Stimulated activated CD8-positive, alpha-beta memory T cell treated with anti-CD3 and anti-CD28 coated beads, Interleukin-7, amount 100 ng/mL, for 4 hours (primary cell): ENCODE measurements around the gene ABCC6.
"Not testable (repeated sequence)": the region's sequence is repeated elsewhere in the genome, so short reads cannot be mapped to it uniquely, and the experiment has no call there.

Source experiments
- DNase-seq, 2 donors: peaks; one replicate each; pipeline ENCODE4 v3.0.0-alpha.2; 2020; ENCODE audit warnings: low read depth in 2 of 2

ABCC6 gene

DNA sequence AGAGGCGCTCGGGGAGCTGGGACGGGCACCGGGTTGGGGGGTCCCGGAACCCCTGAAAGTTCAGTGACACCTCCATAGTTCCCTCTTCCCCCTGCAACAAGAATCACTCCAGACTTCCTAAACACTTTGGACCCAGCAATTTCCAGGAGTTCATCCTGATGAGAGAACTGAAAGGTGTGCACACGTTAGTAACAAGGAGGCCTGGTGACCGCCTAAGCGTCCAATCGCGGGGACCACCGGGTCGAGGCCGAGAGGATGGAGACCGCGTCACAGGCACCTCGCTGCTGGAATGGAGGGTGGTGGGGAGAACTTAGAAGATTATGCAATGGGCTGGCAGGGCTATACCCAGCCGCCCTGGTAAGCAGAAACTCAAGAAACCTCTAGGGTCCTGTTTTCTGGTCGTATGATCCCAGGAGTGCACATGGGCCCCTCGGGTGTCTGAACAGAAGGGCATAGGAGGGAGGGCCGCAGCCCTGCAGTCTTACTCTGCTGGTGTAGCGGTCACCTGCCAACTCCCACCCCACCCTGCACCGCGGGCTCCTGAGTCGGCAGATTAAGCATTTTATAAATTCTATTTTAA is 458 bp upstream of the ABCC6 start:
- DNase-seq = not testable (repeated sequence)

DNA sequence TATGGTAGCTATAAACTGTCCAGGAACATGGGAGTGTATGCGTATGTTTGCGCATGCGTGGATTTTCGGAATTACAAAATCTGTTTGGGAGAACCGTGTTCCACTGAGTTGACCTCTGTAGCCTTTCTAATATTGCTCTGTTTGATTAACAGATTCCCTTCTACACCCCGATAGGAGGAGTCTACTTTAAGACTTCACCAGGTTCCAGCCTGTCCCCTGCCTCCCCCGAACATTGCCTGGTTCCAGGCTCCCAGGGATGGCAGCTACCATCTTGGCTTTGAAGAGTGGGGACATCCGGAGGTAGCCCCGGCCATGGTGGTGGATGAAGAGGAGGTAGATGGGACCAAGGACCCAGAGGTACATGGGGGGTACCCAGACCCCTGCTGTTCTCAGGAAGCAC is 1.9 kb downstream of the ABCC6 start:
- not testable (repeated sequence) for DNase-seq

DNA sequence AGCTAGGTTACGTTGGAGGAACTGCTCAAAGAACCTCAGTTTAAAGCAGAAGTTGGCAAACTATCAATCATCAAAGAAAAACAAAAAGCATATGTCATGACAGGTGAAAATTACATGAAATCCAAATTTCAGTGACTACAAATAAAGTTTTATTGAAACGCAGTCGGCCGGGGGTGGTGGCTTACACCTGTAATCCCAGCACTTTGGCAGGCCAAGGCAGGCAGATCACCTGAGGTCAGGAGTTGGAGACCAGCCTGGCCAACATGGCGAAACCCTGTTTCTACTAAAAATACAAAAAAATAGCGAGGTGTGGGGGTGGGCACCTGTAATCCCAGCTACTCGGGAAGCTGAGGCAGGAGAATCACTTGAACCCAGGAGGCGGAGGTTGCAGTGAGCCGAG is 2.8 kb downstream of the ABCC6 start:
- not testable (repeated sequence) for DNase-seq

DNA sequence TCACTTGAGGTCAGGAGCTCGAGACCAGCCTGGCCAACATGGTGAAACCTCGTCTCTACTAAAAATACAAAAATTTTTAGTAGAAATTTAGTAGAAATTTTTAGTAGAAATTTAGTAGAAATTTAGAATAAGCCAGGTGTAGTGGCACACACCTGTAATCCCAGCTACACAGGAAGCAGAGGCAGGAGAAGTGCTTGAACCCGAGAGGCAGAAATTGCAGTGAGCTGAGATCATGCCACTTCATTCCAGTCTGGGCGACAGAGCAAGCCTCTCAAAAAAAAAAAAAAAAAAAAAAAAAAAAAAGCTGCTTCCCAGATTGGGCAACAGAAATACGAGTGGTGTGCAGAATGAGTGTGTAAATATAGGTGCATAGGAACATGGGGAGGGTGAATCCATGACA is 4.5 kb downstream of the ABCC6 start:
- DNase-seq = not testable (repeated sequence)

DNA sequence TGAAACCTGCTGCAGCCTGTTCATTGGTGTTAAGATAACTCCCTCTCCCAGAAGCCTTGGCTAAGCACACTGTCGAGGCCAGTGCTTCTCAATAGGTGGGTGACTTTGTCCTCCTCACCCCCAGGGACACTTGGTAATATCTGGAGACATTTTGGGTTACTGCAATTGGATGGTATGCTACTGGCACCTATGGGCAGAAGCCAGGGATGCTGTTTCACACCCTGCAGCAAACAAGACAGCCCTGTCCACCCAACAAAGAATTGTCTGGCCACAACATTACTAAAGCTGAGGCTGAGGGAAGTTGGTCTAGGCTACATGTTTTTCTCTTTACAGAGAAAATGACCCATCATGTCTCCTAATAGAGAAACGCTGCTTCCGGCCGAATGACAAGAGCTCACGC is 4.9 kb downstream of the ABCC6 start:
- not testable (repeated sequence) for DNase-seq

DNA sequence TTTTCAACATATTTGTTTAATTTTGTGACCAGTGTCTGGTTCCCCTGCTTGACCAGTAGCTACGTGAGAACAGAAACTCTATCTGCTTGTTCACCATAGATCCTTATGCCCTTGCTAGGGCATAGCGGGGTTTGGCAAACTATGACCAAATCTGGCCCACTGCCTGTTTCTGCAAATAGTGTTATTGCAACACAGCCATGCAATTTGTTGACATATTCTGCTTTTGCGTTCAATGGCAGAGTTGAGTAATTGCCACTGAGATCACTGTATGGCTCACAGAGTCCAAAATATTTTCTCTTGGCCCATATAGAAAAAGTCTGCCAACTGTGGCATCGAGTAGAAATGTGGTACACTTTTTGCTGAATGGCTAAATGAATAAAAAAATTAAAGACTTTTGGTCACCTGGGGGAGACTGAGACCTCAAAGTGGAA is 9.4 kb downstream of the ABCC6 start:
- DNase-seq = not testable (repeated sequence)

DNA sequence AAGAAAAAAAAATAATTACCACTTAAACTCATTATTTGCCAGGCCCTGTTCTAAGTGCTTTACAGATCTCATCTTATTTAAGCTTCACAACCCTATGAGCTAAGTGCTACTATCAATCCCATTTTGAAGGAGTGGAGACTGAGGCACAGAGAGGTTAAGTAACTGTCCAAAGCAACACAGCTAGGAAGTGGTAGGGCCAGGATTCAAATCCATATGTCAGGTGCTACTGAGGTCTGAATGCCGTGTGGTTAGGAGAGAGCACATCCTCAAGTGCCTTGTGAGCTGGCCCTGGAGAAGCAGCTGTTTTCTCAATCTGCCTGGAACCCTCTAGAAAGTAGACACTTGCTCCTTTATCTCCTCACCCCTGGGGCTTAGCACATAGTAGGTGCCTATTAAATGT is 11.9 kb downstream of the ABCC6 start:
- not testable (repeated sequence) for DNase-seq

DNA sequence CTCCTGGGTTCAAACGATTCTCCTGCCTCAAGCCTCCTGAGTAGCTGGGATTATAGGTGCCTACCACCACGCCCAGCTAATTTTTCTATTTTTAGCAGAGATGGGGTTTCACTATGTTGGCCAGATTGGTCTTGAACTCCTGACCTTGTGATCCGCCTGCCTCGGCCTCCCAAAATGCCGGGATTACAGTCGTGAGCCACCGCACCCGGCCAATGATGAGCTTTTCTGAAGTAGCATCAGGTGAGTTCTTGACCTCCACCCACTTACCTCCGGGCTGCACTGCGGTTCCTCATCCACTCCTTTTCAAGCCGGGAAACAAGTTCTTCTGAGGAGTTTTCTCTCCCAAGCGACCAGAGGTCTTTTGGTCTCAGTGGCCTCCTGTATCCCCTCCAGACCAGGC is 14.8 kb downstream of the ABCC6 start:
- not testable (repeated sequence) for DNase-seq

DNA sequence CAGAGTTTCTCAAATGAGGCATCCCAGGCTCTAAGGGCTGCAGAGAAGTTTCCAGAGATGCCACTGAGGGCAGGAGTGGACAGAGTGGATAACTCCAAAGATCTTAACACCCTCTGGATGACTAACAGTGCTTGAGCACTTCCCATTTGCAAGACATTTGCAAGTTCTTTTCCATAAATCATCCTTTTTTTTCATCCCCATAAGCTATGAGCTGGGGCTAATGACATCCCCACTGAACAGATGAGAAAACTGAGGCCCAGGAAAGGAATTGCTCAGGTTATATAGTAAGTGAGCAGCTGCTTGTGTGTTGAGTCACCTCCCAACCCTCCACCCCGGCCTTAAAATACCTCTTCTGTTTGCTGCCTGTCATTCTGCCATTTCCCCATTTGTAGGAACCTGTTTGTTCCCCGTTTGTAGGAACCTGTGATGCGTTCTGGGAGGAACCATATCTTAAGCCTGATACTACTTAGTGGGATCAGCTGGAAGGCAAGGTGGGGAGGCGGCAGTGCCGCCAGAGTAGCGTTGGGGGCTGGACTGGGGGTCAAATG is 15.4 kb downstream of the ABCC6 start:
- not testable (repeated sequence) for DNase-seq

DNA sequence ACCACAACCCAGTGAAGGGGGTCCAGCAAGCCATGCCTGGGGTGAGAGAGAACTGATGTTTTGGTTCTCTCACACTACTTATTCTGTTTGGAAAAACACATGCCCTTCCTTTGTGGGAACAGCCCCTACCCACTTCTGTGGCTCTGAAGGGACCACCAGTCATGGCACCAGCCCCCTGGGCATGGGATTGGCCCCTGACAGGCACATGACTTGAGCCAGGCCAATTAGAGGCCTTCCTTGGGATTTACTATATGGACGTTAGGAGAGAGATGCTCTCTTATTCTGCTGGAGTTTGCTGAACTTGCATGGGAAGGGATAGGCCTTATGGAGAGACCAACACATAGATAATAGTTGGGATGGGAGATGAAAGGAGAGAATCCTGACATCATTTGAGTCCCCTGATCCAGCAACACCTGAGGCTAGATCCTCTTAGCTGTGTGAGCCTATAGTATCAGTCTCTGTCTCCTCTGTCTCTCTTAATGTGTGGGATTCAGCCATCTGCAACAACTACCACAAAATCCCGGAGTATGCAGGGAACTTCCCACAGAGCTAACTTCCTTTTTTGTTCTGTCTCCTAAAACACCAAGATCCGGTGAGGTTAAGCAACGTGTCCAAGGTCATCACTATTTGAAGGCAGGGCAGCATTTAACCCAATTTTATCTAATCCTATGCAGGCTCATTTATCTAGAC is 16.1 kb downstream of the ABCC6 start:
- not testable (repeated sequence) for DNase-seq

DNA sequence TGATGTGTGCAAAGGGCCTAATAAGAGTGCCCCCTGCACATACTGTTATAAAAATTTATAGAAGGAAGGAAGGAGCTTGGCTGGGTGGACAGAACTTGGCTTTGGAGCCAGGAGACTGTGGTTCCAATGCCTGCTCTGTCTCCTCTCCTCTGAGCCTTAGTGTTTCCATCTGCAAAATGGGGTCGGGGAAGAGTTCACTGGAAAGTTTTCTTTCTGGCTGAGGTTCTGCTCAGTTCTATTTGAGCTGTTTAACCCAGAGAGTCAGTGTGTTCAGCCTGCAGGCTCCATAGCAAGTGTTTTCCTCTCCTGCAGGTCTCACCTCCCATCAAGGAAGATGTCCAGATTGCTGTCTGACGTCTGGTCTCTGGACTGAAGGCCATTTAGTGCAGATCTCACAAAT is 17.4 kb downstream of the ABCC6 start:
- DNase-seq = not testable (repeated sequence)

DNA sequence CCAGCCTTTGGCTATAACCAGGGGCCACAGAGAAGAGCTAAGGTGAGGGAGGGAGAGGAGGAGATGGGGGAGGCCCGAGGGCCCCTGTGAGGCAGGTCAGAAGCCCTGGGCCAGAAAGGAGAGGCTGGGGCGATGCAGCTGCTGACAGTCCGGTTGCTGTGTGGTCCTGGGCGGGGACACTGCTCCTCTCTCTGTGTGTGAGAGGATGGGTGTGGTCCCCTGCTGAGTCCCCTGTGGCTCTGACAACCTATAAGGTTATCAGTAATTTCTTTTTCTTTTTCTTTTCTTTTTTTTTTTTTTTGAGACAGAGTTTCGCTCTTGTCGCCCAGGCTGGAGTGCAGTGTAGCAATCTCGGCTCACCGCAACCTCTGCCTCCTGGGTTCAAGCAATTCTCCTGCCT is 18.7 kb downstream of the ABCC6 start:
- not testable (repeated sequence) for DNase-seq

DNA sequence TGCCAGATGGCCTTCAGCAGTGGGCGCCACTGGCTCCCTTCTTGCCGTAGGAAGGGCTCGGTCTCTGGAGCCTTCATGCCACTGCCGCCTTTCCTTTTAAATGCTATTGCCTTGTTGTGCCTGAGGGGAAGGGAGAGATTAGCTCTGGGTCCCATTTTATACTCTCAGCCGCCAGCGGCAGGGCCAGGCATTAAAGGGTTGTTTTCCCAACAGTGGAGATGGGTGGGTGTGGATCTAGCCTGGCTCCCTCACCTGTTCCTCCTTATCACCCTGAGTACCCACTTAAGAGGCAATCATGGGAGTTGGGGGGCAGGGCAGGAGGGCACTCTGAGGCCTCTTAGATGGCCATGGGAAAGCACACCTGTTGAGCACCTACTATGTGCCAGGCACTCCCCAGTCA is 19.8 kb downstream of the ABCC6 start:
- not testable (repeated sequence) for DNase-seq

DNA sequence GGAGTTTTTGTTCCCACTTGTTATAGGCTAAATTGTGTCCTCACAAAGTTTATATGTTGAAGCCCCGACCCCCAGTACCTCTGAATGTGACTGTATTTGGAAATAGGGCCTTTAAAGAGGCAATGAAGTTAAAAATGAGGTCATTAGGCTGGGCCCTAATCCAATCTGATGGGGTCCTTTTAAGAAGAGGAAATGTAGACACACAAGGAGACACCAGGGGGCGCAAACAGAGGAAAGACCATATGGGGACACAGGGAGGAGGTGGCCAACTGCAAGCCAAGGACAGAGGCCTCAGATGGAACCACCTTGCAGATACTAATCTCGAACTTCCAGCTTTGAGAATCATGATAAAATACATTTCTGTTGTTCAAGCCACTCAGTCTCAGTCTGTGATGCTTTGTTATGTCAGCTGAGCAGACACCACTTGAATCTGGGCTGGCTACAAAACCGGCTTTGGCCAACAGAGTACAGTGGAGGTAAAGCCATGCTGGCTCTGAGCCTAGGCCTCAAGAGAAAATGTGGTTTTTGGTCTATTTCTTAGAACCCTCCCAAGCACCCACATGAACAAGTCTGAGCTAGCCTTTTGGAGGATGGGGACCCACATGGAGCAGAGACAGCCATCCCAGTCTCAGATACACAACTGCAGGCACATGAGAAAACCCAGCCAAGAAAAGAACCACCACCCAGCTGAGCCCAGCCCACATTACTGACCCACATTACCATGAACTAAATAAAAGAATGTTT is 20.7 kb downstream of the ABCC6 start:
- DNase-seq = not testable (repeated sequence)

DNA sequence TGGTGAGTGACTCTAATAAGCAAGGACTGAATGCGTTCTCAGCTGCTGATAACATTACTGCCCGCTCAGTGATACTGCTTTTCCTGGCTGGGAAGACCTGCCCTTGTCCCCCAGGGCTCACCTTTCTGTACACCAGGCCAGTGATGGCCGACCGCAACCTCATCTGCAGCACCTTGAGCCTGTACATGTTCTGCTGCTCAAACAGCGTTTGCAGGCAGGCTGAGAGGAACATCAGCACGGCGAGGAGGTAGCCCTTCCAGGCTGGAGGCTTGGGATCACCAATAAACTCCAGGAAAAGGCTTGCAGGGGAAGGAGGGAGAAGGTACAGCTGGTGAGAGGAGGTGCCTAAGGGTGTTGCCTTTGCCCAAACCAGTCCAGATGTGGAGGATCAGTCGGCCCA is 21.4 kb downstream of the ABCC6 start:
- not testable (repeated sequence) for DNase-seq

DNA sequence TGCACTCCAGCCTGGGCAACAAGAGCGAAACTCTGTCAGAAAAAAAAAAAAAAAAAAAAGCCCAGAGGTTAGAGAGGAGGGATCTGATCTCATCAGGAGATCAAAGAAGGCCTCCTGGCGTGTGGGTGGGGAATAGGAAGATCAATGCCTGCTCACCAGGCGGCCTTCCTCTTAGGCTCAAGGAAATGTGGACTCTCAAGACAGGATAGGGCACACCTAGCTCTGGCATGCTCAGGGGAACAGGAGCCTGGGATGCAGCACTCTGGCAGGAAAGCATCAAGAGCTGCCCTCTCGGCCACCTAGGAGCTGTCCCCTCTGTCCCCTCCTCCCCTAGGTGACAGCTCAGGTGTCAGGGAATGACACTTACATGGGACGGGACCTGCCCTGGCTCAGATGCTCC is 22.9 kb downstream of the ABCC6 start:
- not testable (repeated sequence) for DNase-seq

DNA sequence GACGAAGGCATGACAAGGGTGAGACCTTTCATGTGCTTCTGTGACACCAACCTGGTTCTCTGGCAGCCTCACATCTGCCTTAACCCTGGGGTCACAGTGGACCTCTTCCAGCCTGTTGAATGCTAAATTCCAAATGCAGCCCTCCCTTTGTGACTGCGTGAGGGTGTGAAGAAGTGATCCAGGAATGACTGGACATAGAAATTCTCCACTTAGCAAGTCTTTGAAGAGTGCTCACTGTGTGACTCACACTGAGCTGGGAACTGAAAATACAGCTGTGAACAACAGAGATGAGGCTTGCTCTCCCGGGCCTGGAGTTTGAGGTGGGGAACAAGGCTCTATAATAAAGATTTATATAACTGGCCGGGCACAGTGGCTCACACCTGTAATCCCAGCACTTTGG is 23.9 kb downstream of the ABCC6 start:
- not testable (repeated sequence) for DNase-seq

DNA sequence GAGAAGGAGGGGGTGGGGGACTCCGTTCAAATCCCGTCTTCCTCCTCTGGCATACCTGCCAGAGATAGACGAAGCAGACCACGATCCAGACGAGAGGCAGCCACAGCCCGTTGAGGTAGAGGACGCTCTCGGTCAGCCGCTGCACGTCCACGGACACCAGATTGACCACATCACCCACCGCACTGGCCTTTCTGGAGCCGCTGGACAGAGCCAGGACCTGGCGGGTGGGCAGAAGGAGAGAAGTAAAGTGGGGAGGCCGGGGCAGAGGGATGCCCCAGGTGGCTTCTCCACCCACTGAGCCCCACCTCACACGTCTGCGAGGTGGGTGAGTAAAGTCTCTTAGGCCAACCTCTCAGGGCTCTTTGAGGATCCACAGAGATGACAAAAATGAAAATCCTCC is 25.3 kb downstream of the ABCC6 start:
- no peak for DNase-seq

DNA sequence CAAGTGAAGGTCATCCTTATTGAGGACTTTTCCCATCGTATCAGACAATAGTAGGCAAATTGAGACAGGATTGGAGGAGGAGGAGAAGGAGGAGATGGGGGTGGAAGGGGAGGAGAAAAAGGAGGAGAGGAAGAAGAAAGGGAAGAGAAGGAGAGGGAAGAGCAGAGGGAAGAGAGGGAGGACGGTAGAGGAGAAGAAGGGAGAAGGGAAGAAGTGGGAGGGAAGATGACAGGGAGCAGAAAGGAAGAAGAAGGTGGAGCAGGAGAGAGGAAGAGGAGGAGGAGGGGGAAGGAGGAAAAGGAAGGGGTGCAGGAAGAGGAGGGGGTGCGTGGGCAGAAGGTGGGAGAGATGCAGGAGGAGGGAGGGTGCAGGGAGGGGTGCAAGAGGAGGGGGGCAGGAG is 26.0 kb downstream of the ABCC6 start:
- no peak for DNase-seq

DNA sequence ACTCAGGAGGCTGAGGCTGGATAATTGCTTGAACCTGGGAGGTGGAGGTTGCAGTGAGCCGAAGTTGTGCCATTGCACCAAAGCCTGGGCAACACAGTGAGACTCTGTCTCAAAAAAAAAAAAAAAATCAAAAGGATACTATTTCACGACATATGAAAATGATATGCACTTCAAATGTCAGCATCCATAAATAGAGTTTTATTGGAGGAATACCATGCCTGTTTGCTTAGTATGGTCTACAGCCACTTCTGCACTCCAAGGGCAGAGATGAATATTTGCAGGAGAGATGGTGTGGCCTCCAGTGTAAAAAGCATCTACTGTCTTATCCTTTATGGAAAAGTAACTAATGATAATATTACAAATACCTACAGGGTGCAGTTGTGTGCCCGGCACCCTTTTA is 27.2 kb downstream of the ABCC6 start:
- no peak for DNase-seq

DNA sequence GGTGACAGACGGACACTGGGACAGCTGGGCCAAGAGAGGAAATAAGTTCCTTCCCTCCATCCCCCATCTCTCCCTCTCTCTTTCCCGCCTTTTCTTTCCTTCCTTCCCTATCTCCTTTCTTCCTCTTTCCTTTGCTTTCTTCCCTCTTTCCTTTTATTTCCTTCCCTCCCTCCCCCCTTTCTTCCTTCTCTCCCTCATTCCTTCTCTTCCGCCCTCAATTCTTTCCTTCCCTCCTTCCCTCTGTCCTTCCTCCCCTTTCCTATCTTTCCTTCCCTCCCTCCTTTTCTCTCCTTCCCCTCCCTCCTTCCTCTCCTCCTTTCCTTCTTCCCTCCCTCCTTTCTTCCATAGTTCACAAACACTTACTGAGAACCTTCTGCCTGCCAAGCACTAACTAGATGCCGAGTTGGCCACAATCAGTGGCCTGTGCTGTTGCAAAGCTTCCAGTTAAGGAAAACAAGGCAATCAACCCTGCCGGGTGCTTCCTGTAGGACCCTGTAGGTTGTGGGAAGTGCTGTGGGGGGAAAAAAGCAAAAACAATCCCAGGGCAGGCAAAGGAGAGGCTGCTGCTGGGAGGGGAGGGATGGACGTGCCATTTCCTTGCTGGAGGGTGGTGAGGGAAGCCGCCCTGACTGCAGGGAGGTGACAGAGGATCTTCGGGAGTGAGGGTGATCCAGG is 31.7 kb downstream of the ABCC6 start:
- DNase-seq = no peak

DNA sequence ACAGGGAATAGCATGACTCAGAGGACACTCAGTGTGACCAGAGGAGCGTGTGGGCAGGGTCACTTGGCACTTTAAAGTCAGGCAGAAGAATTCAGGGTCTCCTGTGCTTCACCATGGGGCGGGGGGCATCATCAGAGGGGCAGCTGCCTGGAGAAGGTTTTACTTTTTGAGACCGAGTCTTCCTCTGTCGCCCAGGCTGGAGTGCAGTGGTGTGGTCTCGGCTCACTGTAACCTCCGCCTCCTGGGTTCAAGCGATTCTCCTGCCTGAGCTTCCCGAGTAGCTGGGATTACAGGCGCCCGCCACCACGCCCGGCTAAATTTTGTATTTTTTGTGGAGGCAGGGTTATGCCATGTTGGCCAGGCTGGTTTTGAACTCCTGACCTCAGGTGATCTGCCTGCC is 32.3 kb downstream of the ABCC6 start:
- not testable (repeated sequence) for DNase-seq
